ENCODE data around the gene CAMK4.

CAMK4 gene

GRCh38 chr5:111231119-111231518, 6.9 kb downstream of the CAMK4 start:
- Histone ChIP-seq H3K9me3 (no peaks in the 10 kb centered on the region), H3K27me3 (no peaks in the 10 kb centered on the region), H3K4me3 (ENCODE audit: low read depth, low read length) (no peak overlapping the region), H3K36me3 (peaks cover 23% of the 10 kb centered on the region), H3K4me1 (peaks cover 37% of the 10 kb centered on the region)
- DNase-seq: no peak
- TF ChIP-seq CTCF (IDR thresholded peaks at IDR 0.05; ENCODE audit: low read depth, low read length): no peak

- no peak for DNase-seq
- Histone ChIP-seq H3K4me3 (ENCODE audit: low read depth, low read length) (no peak overlapping the region), H3K27me3 (no peaks in the 10 kb centered on the region), H3K9me3 (no peaks in the 10 kb centered on the region), H3K4me1 (peaks cover 36% of the 10 kb centered on the region), H3K36me3 (peaks cover 31% of the 10 kb centered on the region)
- no peak for TF ChIP-seq CTCF (IDR thresholded peaks at IDR 0.05; ENCODE audit: low read depth, low read length)
These were observed 8.3 kb downstream of the CAMK4 start for GRCh38 chr5:111232311-111233051.

- peaks cover 31% of the 10 kb centered on the region for H3K36me3 ChIP-seq
- no peak overlapping the region for H3K4me3 ChIP-seq (ENCODE audit: low read depth, low read length)
- no peaks in the 10 kb centered on the region for H3K9me3 ChIP-seq
- H3K4me1 ChIP-seq: peaks cover 35% of the 10 kb centered on the region
- no peak for TF ChIP-seq CTCF (IDR thresholded peaks at IDR 0.05; ENCODE audit: low read depth, low read length)
- DNase-seq: no peak
- no peaks in the 10 kb centered on the region for H3K27me3 ChIP-seq
These were observed 8.8 kb downstream of the CAMK4 start for GRCh38 chr5:111233052-111233374.

- Histone ChIP-seq H3K4me3 (ENCODE audit: low read depth, low read length) (no peak overlapping the region), H3K9me3 (no peaks in the 10 kb centered on the region), H3K27me3 (no peaks in the 10 kb centered on the region), H3K4me1 (peaks cover 25% of the 10 kb centered on the region), H3K36me3 (peaks cover 26% of the 10 kb centered on the region)
- no peak for DNase-seq
- no peak for TF ChIP-seq CTCF (IDR thresholded peaks at IDR 0.05; ENCODE audit: low read depth, low read length)
These were observed 9.9 kb downstream of the CAMK4 start for GRCh38 chr5:111234125-111234524.

GRCh38 chr5:111235635-111236034, 11.5 kb downstream of the CAMK4 start:
- H3K36me3 ChIP-seq: peaks cover 29% of the 10 kb centered on the region

More at GRCh38 chr5:111235635-111236034, 11.5 kb downstream of the CAMK4 start:
- TF ChIP-seq CTCF (IDR thresholded peaks at IDR 0.05; ENCODE audit: low read depth, low read length): no peak
- Histone ChIP-seq H3K4me1 (peaks cover 24% of the 10 kb centered on the region), H3K4me3 (ENCODE audit: low read depth, low read length) (no peak overlapping the region), H3K9me3 (no peaks in the 10 kb centered on the region), H3K27me3 (no peaks in the 10 kb centered on the region)
- DNase-seq: no peak

Measured in BE2C (cell line).